ENCODE measurements around the gene TRAF3.

TRAF3 gene

DNA sequence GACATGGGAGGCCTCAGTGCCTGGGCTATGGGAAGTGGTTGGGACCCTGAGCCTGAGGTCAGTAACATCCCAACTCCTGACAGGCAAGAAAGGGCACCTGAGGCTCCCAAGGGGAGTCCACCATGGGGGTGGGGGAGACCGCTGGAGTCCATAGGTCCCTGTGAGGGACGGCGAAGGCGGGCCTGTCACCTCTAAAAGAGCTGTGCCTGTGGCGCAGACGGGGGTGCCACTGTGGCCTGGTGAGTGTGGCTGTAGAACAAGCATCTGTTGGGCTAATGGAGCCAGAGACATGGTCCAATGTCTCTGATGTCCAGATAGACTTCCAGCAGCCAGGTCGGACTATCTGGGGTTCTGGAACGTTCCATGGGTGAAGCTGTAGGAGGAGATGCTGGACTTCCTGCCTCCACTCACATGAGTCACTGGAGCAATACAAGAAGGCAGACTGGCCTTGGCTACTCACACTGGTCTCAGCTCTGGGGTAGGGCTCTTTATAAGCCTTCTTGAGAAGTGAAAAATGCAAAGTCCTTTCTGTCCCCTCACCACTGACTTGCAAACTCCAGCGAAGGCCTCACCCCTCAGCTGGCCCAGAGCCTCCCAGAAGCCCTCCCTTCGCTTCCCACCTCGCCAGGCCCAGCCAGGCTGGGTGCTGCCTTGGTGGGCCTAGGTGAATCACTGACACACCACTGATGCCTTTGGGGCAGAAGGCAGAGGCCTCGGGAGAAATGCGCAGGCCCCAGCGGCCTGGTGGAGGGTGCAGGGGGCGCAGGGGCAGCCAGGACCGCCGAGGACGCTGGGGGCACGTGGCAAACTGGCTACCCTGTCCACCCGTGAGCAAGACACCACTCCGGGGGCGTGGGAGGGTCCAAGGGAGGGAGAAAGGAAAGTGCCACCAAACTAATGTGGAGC lies 1.1 kb upstream of the TRAF3 start:
- TF ChIP-seq FOXP2 (optimal IDR thresholded peaks at IDR 0.05; ENCODE audit: borderline replicate concordance, extremely low read depth, extremely low read length, insufficient read depth) = peak; percentile 9
- TF ChIP-seq, protein P1, sequence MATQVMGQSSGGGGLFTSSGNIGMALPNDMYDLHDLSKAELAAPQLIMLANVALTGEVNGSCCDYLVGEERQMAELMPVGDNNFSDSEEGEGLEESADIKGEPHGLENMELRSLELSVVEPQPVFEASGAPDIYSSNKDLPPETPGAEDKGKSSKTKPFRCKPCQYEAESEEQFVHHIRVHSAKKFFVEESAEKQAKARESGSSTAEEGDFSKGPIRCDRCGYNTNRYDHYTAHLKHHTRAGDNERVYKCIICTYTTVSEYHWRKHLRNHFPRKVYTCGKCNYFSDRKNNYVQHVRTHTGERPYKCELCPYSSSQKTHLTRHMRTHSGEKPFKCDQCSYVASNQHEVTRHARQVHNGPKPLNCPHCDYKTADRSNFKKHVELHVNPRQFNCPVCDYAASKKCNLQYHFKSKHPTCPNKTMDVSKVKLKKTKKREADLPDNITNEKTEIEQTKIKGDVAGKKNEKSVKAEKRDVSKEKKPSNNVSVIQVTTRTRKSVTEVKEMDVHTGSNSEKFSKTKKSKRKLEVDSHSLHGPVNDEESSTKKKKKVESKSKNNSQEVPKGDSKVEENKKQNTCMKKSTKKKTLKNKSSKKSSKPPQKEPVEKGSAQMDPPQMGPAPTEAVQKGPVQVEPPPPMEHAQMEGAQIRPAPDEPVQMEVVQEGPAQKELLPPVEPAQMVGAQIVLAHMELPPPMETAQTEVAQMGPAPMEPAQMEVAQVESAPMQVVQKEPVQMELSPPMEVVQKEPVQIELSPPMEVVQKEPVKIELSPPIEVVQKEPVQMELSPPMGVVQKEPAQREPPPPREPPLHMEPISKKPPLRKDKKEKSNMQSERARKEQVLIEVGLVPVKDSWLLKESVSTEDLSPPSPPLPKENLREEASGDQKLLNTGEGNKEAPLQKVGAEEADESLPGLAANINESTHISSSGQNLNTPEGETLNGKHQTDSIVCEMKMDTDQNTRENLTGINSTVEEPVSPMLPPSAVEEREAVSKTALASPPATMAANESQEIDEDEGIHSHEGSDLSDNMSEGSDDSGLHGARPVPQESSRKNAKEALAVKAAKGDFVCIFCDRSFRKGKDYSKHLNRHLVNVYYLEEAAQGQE (IDR thresholded peaks at IDR 0.05; ENCODE audit: insufficient read depth in 1 of 2, low read depth in 2 of 2, low read length in 2 of 2) = no peak

DNA sequence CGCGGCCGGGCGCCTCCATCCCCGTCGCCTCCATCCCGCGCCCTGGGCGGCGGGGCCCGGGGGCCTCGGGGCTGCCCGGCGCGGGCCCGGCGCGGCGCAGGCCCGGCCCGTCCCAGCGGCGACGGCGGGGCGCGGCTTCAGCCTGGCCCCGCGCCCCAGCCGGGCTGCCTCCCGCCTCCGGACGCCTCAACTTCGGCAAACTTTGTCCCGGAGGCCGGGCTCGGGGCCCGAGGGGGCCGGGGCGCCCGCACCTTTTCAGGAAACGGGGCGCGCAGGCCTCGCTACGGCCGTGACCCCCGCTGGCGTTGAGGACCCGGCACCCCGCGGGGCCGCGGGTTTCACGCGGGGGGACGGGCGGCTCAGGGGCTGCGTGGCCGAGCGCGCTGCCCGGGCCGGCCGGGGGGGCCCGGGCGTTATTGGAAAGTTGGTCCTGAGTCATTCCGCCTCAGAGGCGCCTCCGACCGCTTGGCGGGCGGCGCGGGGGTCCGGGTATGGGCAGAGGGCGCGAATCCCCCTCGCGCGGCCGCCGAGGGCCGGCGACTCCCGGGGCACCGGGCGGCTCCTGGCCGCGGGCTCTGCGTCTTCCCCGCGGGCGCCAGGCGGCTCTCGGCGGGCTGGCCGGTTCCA lies 575 bp downstream of the TRAF3 start:
- TF ChIP-seq POLR2AphosphoS5 (IDR thresholded peaks at IDR 0.05; ENCODE audit: low read depth, low read length) = no peak
- TF ChIP-seq, protein P1 (IDR thresholded peaks at IDR 0.05; ENCODE audit: insufficient read depth in 1 of 2, low read depth in 2 of 2, low read length in 2 of 2) = no peak
- no peak for TF ChIP-seq TAF1 (IDR thresholded peaks at IDR 0.05; ENCODE audit: borderline replicate concordance, insufficient read depth, low read length)
- no peak for TF ChIP-seq SIN3A (IDR thresholded peaks at IDR 0.05; ENCODE audit: borderline replicate concordance, insufficient read depth, low read length)
- TF ChIP-seq FOXP2 (optimal IDR thresholded peaks at IDR 0.05; ENCODE audit: borderline replicate concordance, extremely low read depth, extremely low read length, insufficient read depth) = no peak

DNA sequence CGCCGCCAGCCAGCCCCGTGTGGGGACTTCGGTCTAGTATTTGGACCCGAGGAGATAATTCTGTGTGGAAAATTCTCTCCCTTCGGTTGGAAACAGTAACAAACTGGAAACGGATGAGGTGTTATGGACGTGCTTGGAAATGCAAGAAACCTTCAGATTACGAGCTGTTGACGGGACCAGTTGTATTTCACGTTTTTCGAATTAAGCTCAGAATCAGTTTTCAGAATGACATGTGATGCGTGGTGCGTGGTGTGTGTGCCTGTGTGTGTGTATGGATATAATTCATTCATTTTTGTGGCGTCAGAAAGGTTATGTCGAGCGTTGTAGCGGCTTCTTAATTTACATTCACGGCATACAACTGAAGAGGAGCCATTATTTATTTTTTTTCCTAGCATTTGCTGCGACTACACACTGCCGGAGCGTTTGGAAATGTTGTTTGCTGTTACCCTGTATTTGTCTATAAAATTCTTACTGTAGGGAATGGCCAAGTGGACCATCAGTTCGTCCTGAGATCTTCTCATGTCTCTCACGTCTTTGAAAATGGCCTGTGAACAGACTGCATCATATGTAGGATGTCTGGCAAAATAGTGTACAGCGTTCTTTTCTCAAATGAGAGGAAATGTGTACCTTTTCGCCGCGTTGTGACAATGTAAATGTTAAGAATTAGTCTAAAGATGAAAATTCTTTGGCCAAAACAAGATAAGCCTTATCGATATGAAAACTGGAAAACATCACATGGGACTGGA lies 1.3 kb downstream of the TRAF3 start:
- no peak for TF ChIP-seq TAF1 (IDR thresholded peaks at IDR 0.05; ENCODE audit: borderline replicate concordance, insufficient read depth, low read length)
- TF ChIP-seq SIN3A (IDR thresholded peaks at IDR 0.05; ENCODE audit: borderline replicate concordance, insufficient read depth, low read length) = no peak
- no peak for TF ChIP-seq POLR2AphosphoS5 (IDR thresholded peaks at IDR 0.05; ENCODE audit: low read depth, low read length)
- TF ChIP-seq, protein P1 (IDR thresholded peaks at IDR 0.05; ENCODE audit: insufficient read depth in 1 of 2, low read depth in 2 of 2, low read length in 2 of 2) = no peak
- no peak for TF ChIP-seq FOXP2 (optimal IDR thresholded peaks at IDR 0.05; ENCODE audit: borderline replicate concordance, extremely low read depth, extremely low read length, insufficient read depth)

DNA sequence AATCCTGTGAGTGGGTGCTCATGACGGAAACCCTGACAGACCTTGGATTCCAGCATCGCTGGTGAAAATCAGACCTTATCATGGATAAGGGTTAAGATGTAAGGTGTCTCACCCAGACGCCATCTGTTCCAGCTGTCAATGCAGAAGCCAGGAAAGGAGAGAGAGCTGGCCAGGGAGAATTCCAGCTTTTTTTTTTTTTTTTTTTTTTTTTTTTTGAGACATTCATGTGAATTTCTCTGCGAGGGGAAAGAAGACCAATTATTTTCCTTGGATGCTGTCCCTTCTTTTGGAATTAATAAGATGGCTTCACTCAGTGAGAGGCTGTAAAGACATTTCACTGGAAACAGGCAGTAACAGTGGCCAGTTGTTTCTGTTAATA lies 1.8 kb downstream of the TRAF3 start:
- TF ChIP-seq, protein P1 (IDR thresholded peaks at IDR 0.05; ENCODE audit: insufficient read depth in 1 of 2, low read depth in 2 of 2, low read length in 2 of 2) = no peak
- TF ChIP-seq SIN3A (IDR thresholded peaks at IDR 0.05; ENCODE audit: borderline replicate concordance, insufficient read depth, low read length) = no peak
- TF ChIP-seq POLR2AphosphoS5 (IDR thresholded peaks at IDR 0.05; ENCODE audit: low read depth, low read length) = no peak
- no peak for TF ChIP-seq TAF1 (IDR thresholded peaks at IDR 0.05; ENCODE audit: borderline replicate concordance, insufficient read depth, low read length)
- no peak for TF ChIP-seq FOXP2 (optimal IDR thresholded peaks at IDR 0.05; ENCODE audit: borderline replicate concordance, extremely low read depth, extremely low read length, insufficient read depth)
